H9 (cell line): ENCODE data around the gene TRIM68. TPM values are rescaled to one million over a fixed set of nuclear protein-coding genes. Genes with fewer than 3 reads are reported as not detected.

ENCODE experiments used
- DNase-seq: peaks from one replicate; pipeline ENCODE4 v3.0.0-alpha.2; 2017
- H2AFZ ChIP-seq: one replicate; pipeline ENCODE4 v1.6.1; 2013; ENCODE audit warnings: mild to moderate bottlenecking, low read length, control low read depth, moderate library complexity
- H2AK5ac ChIP-seq: 2 replicates; pipeline ENCODE4 v1.6.1; 2013; ENCODE audit warnings: low read length, control low read depth, mixed read lengths; ENCODE audit not compliant: insufficient read length
- H2BK120ac ChIP-seq: one replicate; pipeline ENCODE4 v1.6.1; 2013; ENCODE audit warnings: low read depth, mild to moderate bottlenecking, low read length, control low read depth, inconsistent platforms; ENCODE audit not compliant: poor library complexity, severe bottlenecking
- H2BK12ac ChIP-seq: 2 replicates; pipeline ENCODE4 v1.6.1; 2013; ENCODE audit warnings: low read length, control low read depth, mixed read lengths, low read depth; ENCODE audit not compliant: insufficient read length
- H2BK15ac ChIP-seq: 2 replicates; pipeline ENCODE4 v1.6.1; 2013; ENCODE audit warnings: low read depth, low read length, control low read depth
- H2BK20ac ChIP-seq: one replicate; pipeline ENCODE4 v1.6.1; 2013; ENCODE audit warnings: low read depth, mild to moderate bottlenecking, low read length, control low read depth, inconsistent platforms; ENCODE audit not compliant: poor library complexity, severe bottlenecking
- H2BK5ac ChIP-seq: 2 replicates; pipeline ENCODE4 v1.6.1; 2013; ENCODE audit warnings: low read length, control low read depth, mixed read lengths; ENCODE audit not compliant: insufficient read length
- H3K14ac ChIP-seq: 2 replicates; pipeline ENCODE4 v1.6.1; 2013; ENCODE audit warnings: low read length, control low read depth; ENCODE audit not compliant: insufficient read depth
- H3K18ac ChIP-seq: 2 replicates; pipeline ENCODE4 v1.6.1; 2013; ENCODE audit warnings: low read depth, mild to moderate bottlenecking, mixed read lengths, low read length, control low read depth; ENCODE audit not compliant: insufficient read length
- H3K23ac ChIP-seq: 2 replicates; pipeline ENCODE4 v1.6.1; 2013; ENCODE audit warnings: low read length, control low read depth, mixed read lengths, low read depth; ENCODE audit not compliant: insufficient read length
- H3K23me2 ChIP-seq: 2 replicates; pipeline ENCODE4 v1.6.1; 2013; ENCODE audit warnings: low read depth, mild to moderate bottlenecking, mixed read lengths, low read length, control low read depth; ENCODE audit not compliant: insufficient read length, poor library complexity, severe bottlenecking
- H3K27ac ChIP-seq: 2 replicates; pipeline ENCODE4 v1.5.1; 2013; ENCODE audit warnings: low read length, control low read depth, mixed read lengths, low read depth; ENCODE audit not compliant: insufficient read length
- H3K27me3 ChIP-seq: 2 replicates; pipeline ENCODE4 v1.6.1; 2013; ENCODE audit warnings: low read length, control low read depth, inconsistent platforms; ENCODE audit not compliant: insufficient read depth
- H3K4ac ChIP-seq: 2 replicates; pipeline ENCODE4 v1.6.1; 2013; ENCODE audit warnings: low read depth, mild to moderate bottlenecking, control low read depth, inconsistent platforms, low read length, moderate library complexity
- H3K4me1 ChIP-seq: 2 replicates; pipeline ENCODE4 v1.6.1; 2013; ENCODE audit warnings: low read length, control low read depth, inconsistent platforms; ENCODE audit not compliant: insufficient read depth
- H3K4me2 ChIP-seq: 2 replicates; pipeline ENCODE4 v1.6.1; 2013; ENCODE audit warnings: low read length, control low read depth, mixed read lengths; ENCODE audit not compliant: insufficient read length, insufficient read depth
- H3K56ac ChIP-seq: 2 replicates; pipeline ENCODE4 v1.6.1; 2013; ENCODE audit warnings: low read depth, mild to moderate bottlenecking, mixed read lengths, low read length, control low read depth; ENCODE audit not compliant: insufficient read length
- H3K79me1 ChIP-seq: 2 replicates; pipeline ENCODE4 v1.6.1; 2013; ENCODE audit warnings: low read depth, mild to moderate bottlenecking, moderate library complexity, low read length, control low read depth, inconsistent platforms; ENCODE audit not compliant: insufficient read depth, poor library complexity, severe bottlenecking
- H3K79me2 ChIP-seq: 2 replicates; pipeline ENCODE4 v1.6.1; 2013; ENCODE audit warnings: low read length, control low read depth, inconsistent platforms; ENCODE audit not compliant: insufficient read depth
- H3K9ac ChIP-seq: 2 replicates; pipeline ENCODE4 v1.6.1; 2013; ENCODE audit warnings: low read length, control low read depth, mixed read lengths; ENCODE audit not compliant: insufficient read length; ENCODE audit errors: extremely low read depth
- H3K9me3 ChIP-seq: one replicate; pipeline ENCODE4 v1.6.1; 2013; ENCODE audit warnings: low read depth, low read length, inconsistent platforms; ENCODE audit not compliant: control insufficient read depth
- H3T11ph ChIP-seq: one replicate; pipeline ENCODE4 v1.6.1; 2013; ENCODE audit warnings: mild to moderate bottlenecking, low read length, control low read depth, inconsistent platforms
- H4K20me1 ChIP-seq: one replicate; pipeline ENCODE4 v1.6.1; 2013; ENCODE audit not compliant: control insufficient read depth, insufficient read length, insufficient read depth
- H4K5ac ChIP-seq: 2 replicates; pipeline ENCODE4 v1.6.1; 2013; ENCODE audit warnings: low read depth, mild to moderate bottlenecking, mixed read lengths, low read length, control low read depth; ENCODE audit not compliant: insufficient read length
- H4K8ac ChIP-seq: replicated peaks from 2 replicates; pipeline ENCODE4 v1.6.1; 2013; ENCODE audit warnings: low read length, control low read depth, mixed read lengths, low read depth; ENCODE audit not compliant: insufficient read length
- H4K91ac ChIP-seq: 2 replicates; pipeline ENCODE4 v1.6.1; 2013; ENCODE audit warnings: low read depth, mild to moderate bottlenecking, moderate library complexity, mixed read lengths, low read length, control low read depth; ENCODE audit not compliant: insufficient read length
- H3K27ac Mint-ChIP-seq, 3 experiments: 2 replicates in 2 of 3; 3 replicates in 1 of 3; pipeline ENCODE4 v1.8.0; 2020 to 2021; ENCODE audit warnings: mixed read lengths in 3 of 3, mild to moderate bottlenecking in 1 of 3, moderate library complexity in 1 of 3
- H3K27me3 Mint-ChIP-seq: 2 replicates; pipeline ENCODE4 v1.8.0; 2021; ENCODE audit warnings: low read depth, mild to moderate bottlenecking, moderate library complexity, mixed read lengths
- H3K36me3 Mint-ChIP-seq, 3 experiments: 2 replicates in 2 of 3; 3 replicates in 1 of 3; pipeline ENCODE4 v1.8.0; 2020 to 2021; ENCODE audit warnings: low read depth in 3 of 3, mixed read lengths in 3 of 3; ENCODE audit not compliant: insufficient read depth in 1 of 3
- H3K4me1 Mint-ChIP-seq, 2 experiments: 2 replicates each; pipeline ENCODE4 v1.8.0; 2020; ENCODE audit warnings: mixed read lengths in 2 of 2
- H3K4me3 Mint-ChIP-seq, 2 experiments: 2 replicates in 1 of 2; 3 replicates in 1 of 2; pipeline ENCODE4 v1.8.0; 2020 to 2021; ENCODE audit warnings: mild to moderate bottlenecking in 2 of 2, mixed read lengths in 2 of 2, moderate library complexity in 1 of 2
- H3K9me3 Mint-ChIP-seq, 2 experiments: 2 replicates in 1 of 2; 3 replicates in 1 of 2; pipeline ENCODE4 v1.8.0; 2020; ENCODE audit warnings: mild to moderate bottlenecking in 2 of 2, mixed read lengths in 2 of 2, moderate library complexity in 1 of 2
- WGBS: extraction: QIAGEN DNeasy Blood & Tissue Kit; methylation state at CpG from one replicate; pipeline ENCODE4 v1.1.7; 2013; ENCODE audit warnings: missing lambda C conversion rate, low lambda C conversion rate, mixed read lengths; ENCODE audit not compliant: insufficient read length; ENCODE audit errors: extremely low coverage; 5-methylcytosine and 5-hydroxymethylcytosine counted together
- total RNA-seq: library from RNA; stranded (reverse); gene quantifications from 2 replicates; pipeline ENCODE4 v1.2.1, GENCODE V29; 2021
- TF ChIP-seq, protein P1 (sequence below): fragments of 200-600 bp; sonication (generic); conservative IDR thresholded peaks from 3 replicates; pipeline ENCODE4 v1.8.0; 2021; ENCODE audit warnings: antibody characterized with exemption, mild to moderate bottlenecking

The TRIM68 gene
- total RNA-seq, 1 experiment from 2014 or later = 9.9 TPM

DNA sequence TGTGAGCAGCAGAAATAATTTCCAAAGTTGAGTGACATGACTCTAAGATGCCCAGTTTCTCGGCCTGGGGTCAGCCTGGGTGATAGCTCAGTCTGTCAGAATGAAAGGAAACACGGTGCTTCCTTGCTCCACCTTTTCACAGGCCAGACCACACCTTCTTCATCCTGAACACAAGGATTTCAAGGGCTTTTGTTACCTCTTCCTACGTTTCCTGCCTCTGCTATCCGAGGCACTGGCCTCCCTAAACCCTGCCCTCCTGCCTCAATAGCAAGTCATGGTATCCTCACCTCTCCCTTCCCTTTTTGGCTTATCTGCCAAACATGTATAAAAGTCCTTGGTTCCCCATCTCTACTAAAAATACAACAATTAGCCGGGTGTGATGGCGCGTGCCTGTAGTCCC lies 34.0 kb upstream of the TRIM68 start:
- TF ChIP-seq, protein P1, sequence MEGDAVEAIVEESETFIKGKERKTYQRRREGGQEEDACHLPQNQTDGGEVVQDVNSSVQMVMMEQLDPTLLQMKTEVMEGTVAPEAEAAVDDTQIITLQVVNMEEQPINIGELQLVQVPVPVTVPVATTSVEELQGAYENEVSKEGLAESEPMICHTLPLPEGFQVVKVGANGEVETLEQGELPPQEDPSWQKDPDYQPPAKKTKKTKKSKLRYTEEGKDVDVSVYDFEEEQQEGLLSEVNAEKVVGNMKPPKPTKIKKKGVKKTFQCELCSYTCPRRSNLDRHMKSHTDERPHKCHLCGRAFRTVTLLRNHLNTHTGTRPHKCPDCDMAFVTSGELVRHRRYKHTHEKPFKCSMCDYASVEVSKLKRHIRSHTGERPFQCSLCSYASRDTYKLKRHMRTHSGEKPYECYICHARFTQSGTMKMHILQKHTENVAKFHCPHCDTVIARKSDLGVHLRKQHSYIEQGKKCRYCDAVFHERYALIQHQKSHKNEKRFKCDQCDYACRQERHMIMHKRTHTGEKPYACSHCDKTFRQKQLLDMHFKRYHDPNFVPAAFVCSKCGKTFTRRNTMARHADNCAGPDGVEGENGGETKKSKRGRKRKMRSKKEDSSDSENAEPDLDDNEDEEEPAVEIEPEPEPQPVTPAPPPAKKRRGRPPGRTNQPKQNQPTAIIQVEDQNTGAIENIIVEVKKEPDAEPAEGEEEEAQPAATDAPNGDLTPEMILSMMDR = no peak
- Histone ChIP-seq H3K79me2 (no peaks in the 10 kb centered on the region), H2AFZ (no peak overlapping the region), H3K4me2 (no peak overlapping the region), H3K23ac (no peak overlapping the region), H3K23me2 (no peaks in the 10 kb centered on the region), H2BK20ac (no peak overlapping the region), H2BK15ac (no peak overlapping the region), H3K56ac (no peak overlapping the region), H3T11ph (no peak overlapping the region), H2BK120ac (no peak overlapping the region), H4K8ac (no peak overlapping the region), H3K27me3 (no peaks in the 10 kb centered on the region), H4K5ac (no peak overlapping the region), H2BK5ac (no peak overlapping the region), H3K79me1 (no peaks in the 10 kb centered on the region), H4K91ac (no peak overlapping the region), H3K9me3 (no peaks in the 10 kb centered on the region), H3K18ac (no peak overlapping the region), H3K4ac (no peak overlapping the region), H3K14ac (no peak overlapping the region), H3K27ac (no peak overlapping the region), H2AK5ac (no peak overlapping the region), H4K20me1 (no peaks in the 10 kb centered on the region), H3K4me1 (no peaks in the 10 kb centered on the region), H3K9ac (no peak overlapping the region), H2BK12ac (no peak overlapping the region)
- H3K27ac Mint-ChIP-seq = no peak overlapping the region
- H3K36me3 Mint-ChIP-seq = no peaks in the 10 kb centered on the region
- H3K27me3 Mint-ChIP-seq = peaks cover 1% of the 10 kb centered on the region
- H3K4me1 Mint-ChIP-seq = peaks cover 3 to 11% of the 10 kb centered on the region in 2 experiments; a peak in 3 of 4 replicates
- H3K9me3 Mint-ChIP-seq = no peaks in the 10 kb centered on the region
- no CpG with 5 or more reads among the region's 7 CpGs for WGBS
- DNase-seq = no peak
- H3K4me3 Mint-ChIP-seq = no peak overlapping the region
